HG03565 (cell line): ENCODE results near the gene SIRT2.
"Not testable (repeated sequence)": the region's sequence is repeated elsewhere in the genome, so short reads cannot be mapped to it uniquely, and the experiment has no call there.

Experiments used
- ATAC-seq: cut with Tn5 transposase; IDR thresholded peaks from one replicate; pipeline ENCODE4 v1.9.1; 2021; ENCODE audit warnings: mild to moderate bottlenecking, moderate library complexity; ENCODE audit not compliant: unreplicated experiment

The SIRT2 gene

DNA sequence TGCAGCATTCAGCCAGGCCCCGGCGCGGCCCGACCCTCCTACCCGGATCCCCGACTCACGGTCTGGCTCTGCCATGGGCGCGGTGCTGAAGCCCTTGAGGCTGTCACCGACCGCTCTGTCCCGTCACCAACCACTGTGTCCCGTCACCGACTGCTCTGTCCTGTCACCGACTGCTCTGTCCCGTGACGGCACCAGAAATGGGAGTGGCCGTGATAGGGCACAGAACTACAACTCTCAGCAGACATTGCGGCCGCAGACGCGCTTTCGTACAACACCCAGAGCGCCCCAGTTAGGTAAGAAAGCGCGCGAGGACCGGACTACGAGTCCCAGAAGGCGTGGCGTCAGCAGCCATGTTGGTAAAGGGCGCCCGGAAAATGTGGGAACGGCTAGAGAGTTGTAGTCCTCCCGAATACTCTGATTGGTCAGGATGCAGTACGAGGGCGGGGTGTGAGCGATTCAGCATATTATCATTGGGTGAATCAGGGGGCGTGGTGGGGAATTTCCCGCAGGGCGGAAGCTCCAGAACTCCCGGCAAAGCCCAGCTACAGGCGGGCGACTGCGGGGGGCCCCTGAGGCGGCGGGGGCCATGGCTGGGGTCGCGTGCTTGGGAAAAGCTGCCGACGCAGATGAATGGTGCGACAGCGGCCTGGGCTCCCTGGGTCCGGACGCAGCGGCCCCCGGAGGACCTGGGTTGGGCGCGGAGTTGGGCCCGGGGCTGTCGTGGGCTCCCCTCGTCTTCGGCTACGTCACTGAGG is at the start of gene SIRT2, which contains the start of gene NFKBIB:
Gene SIRT2 (minus strand): TSS at position 172 of the 755 bp plus-strand sequence. CDS start 97 bp downstream, at position 75.
Gene NFKBIB (plus strand): TSS at position 523 of the 755 bp plus-strand sequence. CDS start 64 bp downstream, at position 587.
- peak; percentile 87 for ATAC-seq

DNA sequence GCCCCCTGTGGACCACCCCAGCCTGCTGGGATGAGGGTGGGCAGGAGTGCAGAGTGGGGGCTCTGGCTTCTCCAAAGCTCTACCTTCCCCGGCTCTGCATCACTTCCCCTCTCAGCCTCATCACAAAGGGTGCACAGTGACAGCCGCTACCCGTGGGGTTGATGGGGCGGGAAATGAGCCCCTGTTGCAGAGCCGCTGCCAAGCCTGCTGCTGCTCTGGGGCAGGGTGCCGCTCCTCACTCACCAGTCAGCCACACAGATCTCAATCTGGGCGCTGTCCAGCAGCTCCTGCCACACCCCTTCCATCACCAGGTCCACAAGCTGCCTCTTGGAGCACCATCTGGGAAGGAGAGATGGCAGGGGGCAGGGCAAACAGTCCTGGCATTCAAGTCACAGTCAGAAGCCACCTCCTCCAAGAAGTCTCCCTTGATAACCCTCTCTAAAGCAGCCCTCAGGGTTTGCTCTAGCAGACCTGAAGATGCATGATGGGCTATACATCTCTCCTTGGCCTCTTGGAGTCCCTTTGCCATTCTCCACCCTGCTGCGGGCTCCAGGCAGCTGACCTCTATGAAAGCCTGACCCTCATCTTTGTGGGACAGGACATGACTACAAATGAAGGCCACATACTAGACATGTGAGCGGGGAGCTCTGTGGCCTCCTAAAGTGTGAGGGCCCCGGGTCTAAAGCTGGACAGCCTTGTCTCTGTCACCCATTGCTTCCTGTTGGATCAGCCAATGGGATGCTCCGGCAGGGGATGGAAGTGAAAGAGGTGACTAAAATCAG is 47.0 kb upstream of the SIRT2 start:
- ATAC-seq = no peak

DNA sequence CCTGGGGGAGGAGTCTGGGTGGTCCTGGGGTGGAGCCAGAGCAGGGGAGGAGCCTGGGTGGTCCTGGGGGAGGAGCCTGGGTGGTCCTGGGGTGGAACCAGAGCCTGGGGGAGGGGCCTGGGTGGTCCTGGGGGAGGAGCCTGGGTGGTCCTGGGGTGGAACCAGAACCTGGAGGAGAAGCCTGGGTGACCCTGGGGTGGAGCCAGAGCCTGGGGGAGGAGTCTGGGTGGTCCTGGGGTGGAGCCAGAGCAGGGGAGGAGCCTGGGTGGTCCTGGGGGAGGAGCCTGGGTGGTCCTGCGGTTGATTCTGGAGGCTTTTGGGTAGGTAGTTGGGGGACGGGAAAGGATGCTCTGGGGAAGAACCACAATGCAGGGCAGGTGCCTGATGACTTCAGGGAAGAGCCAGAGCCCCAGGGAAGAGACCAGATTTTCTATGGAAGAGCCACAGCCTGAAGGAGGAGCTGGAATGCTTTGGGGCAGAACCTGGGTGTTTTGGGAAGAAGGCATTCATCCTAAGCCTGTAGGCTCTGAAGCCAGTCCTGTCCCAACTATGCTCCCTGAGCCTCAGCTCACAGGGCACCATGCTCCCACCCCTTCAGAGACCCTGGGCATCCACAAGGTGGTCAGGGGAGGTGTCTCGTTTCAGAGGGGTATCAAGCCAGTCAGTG is 46.3 kb upstream of the SIRT2 start:
- ATAC-seq = no peak

DNA sequence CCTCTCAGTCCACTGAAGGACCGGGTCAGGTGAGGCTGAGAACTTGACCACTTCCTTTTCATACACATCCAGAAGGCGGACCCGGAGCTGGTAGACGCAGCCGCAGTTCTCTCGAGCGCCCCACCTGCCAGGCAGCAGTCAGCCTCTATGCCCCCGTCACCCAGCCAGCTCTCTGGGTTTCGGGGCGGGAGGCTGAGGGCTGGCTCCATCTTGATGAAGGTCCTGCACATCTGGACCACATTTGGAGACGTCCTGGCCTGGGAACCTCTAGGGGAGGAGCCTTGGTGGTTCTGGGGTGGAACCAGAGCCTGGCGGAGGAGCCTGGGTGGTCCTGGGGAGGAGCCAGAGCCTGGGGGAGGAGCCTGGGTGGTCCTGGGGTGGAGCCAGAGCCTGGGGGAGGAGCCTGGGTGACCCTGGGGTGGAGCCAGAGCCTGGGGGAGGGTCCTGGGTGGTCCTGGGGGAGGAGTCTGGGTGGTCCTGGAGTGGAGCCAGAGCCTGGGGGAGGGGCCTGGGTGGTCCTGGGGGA is 45.6 kb upstream of the SIRT2 start:
- ATAC-seq = no peak

DNA sequence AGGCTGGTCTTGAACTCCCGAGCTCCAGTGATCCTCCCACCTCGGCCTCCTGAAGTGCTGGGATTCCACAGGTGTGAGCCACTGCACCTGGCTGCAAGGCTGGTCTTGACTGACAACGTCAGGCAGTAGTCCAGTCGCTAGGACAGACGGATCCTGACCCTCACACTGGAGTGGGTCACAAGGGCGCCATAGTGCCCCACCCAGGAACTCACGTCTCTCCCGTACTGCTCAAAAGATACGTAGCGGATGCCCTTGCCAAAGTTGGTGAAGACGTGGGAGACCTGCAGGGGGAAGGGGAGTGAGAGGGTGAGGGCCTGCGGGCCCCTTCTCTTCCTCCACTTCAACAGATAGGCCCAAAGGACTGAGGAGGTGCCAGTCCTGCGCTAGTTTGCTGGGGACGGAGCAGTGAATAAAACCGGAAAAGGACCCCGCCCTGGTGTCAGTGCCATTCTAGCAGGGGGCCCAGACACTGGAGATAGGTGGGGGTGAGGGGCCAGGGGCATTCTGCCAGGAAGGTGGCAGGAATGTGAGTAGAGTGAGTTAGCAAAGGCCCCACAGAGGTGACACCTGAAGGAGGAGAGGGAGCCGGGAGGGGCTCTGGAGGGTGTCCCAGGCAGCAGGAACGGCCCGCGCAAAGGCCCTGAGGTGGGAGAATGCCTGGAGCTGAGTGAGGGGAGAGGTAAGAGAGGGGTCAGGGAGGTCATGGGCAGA is 43.2 kb upstream of the SIRT2 start:
- ATAC-seq = no peak

DNA sequence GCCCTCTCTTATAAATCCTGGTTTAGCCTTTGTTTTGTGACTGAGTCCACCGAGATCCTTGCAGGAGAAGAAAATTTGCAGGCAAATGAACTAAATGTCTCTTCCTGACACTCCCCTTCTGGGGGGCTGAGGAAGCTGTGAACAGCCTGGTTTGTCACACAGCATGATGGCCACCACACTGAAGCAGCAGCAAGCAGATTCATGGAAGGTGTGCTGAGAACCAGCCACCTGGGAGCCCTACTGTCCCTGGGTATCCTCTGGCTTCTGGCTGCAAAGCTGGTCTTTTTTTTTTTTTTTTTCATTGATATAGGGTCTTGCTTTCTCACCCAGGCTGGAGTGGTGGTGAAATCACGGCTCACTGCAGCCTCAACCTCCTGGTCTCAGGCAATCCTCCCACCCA is 42.6 kb upstream of the SIRT2 start:
- no peak for ATAC-seq

DNA sequence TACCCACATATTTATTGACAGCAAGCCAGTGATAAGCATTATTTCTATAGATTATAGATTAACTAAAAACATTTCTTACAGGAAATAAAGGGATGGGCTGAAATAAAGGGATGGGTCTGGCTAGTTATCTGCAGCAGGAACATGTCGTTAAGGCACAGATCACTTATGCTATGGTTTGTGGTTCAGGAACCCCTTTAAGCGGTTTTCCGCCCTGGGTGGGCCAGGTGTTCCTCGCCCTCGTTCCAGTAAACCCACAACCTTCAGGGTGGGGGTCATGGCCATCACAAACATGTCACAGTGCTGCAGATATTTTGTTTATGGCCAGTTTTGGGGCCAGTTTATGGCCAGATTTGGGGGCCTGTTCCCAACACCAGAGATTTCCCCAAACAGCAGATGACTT is 42.0 kb upstream of the SIRT2 start:
- not testable (repeated sequence) for ATAC-seq

DNA sequence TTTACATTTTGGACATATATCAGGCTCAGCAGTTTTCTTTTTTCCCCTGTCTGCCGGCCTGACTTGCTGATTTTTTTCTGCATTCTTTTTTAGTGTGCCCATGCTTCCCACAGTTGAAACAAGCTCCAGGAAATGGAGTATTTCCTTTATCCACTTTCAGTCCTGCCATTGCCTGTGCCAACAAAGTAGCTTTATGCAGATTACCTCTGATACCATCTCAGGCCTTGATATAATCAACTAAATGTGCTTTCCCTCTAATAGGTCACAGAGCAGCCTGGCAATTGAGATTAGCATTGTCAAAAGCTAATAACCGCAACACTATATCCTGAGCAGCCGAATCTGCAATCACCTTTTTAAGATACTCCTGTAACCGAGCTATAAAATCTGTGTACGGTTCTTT is 40.5 kb upstream of the SIRT2 start:
- ATAC-seq = no peak

DNA sequence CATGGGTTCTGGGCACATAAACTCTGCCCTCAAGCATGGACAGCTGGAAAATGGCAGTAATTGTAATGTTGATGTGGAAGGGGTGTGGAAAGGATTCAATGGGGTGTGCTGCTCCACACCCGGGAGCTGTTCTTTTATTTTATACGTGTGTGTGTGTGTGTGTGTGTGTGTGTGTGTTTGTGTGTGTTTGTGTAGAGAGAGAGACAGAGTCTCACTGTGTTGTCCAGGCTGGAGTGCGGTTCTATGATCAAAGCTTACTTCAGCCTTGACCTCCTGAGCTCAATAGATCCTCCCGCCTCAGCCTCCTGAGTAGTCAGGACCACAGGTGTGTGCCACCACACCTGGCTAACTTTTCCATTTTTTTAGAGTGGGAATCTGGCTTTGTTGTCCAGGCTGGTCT is 34.1 kb upstream of the SIRT2 start:
- ATAC-seq = no peak

DNA sequence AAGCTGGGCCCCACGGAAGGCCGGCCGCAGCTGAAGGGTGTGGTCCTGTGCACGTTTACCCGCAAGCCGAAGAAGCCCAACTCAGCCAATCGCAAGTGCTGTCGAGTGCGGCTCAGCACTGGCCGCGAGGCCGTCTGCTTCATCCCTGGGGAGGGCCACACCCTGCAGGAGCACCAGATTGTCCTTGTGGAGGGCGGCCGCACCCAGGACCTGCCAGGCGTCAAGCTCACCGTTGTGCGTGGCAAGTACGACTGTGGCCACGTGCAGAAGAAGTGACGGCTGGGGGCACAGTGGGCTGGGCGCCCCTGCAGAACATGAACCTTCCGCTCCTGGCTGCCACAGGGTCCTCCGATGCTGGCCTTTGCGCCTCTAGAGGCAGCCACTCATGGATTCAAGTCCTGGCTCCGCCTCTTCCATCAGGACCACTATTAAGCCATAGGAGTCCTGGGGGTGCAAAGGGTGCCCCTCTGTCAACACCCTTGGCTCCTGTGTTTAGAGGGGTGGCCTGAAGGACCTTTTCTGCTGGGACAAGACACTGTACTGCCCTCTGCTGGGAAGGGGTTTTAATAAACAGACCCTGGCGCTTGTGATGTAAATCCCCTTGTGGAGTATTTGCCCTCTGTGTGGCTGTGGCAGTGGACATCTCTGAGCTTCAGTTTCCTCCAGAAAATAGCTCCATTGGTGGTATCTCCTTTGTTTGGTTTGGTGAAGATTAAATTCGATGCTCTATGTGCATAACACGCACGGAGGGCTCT is 33.2 kb upstream of the SIRT2 start:
- no peak for ATAC-seq

DNA sequence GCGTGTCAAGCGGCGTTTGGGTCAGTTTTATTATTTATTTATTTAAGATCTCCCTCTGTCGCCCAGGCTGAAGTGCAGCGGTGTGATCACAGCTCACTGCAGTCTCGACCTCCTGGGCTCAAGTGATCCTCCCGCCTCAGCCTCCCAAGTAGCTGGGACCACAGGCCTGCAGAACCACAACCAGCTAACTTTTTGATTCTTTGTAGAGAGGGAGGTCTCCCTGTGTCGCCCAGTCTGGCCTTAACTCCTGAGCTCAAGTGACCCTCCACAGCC is 32.0 kb upstream of the SIRT2 start:
- ATAC-seq = no peak

DNA sequence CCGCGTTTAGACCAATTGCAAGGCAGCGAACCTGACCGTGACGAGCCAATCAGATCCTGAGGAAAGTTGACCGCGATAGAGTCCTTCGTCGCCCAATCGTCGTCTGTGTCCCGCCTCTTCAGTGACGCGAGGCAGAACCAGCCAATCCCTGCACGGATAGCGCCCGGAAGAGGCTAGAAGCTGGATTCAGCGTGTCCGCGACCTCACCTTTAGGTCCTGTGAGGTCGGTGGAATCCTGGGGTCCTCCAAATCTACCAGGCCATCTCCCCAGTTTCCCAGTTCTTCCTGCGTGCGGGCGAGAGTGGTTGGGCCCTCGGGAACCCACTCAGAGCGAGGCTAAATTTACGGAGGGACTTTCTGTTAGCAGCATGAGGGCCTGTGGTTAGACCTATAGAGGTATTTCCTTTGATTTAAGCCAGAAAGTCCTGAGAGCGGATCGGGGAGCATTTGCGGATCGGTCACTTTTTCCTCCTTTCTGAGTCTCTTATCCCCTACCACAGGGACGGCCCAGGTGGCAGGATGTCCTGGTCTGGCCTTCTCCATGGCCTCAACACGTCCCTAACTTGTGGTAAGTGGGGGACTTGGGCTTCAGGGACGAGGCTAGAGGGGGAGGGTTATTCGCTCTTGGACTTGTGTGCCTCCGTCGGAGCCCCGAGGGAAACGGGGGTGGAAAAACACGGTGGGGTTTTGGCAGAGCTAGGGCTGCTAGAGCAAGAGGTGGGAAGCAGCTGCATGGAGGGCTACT is 31.5 kb upstream of the SIRT2 start, which contains the start of gene MRPS12:
Gene MRPS12 (plus strand): TSS at position 169 of the 745 bp plus-strand sequence. CDS start 351 bp downstream, at position 520.
- peak; percentile 81 for ATAC-seq

DNA sequence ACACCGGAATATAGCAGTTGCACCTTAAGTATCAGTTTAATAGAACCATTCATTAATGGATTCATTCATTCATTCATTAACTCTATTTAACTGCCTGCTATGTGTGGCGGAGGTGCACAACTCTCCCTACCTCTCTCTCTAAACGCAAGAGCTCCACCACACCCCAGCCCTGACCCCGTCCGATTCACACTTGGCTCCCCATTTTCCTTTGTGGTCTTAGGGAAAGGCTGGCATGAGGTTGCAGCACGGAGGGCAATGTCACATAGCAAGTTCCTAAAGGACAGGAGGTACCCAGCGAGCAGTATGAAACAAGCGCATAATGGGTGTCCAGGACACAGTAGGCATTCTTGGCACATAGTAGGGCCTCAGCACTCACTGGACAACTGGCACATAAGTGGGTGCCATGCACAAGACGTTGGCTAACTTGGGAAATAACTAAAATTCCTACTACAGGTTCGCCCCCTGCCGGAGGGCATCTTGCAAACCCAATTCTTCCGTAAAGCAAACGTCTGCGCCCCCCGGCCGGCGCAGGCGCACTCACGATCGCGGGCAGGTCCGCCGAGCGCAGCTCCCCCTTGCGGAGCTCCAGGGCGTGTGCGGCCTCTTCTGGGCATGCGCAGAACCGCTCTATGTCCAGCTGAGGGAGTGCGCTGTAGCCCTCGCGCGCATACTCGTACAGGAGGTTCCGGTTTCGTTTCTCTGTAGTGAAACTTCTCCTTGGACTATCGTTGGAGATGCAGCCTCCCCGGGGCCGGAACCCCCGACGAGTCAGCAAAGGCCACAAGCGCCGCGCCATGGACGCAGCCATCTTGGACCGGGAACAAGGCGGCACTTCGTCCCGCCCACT is 30.7 kb upstream of the SIRT2 start, which contains the start of gene SARS2:
Gene SARS2 (minus strand): TSS at position 835 of the 847 bp plus-strand sequence. CDS start 27 bp downstream, at position 808.
- peak; percentile 69 for ATAC-seq

DNA sequence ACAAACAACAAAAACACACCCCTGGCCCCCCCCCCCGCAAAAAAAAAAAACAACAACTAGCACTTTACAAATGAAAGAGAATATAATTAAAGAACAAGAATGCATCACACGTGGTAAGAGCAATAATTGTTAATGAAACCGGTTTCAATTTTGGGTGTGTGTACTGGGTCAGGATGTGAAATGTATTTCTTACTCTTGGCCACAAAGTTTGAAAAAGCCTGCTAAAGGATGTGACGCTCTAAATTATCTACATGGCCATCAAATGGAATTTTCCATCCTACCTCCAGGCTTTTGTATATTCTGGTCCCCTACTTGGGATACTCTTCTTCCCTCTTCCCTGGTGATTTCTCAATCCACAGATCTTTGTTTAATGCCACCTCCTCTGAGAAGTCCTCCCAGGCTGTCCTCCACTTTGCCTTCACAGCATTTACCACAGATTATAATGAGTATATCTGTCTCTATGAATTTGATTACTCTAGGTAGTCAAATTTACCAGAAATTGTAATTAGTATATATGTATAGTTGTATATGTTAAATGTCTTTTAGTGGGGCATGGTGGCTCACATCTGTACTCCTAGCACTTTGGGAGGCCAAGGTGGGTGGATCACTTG is 29.1 kb upstream of the SIRT2 start:
- no peak for ATAC-seq

DNA sequence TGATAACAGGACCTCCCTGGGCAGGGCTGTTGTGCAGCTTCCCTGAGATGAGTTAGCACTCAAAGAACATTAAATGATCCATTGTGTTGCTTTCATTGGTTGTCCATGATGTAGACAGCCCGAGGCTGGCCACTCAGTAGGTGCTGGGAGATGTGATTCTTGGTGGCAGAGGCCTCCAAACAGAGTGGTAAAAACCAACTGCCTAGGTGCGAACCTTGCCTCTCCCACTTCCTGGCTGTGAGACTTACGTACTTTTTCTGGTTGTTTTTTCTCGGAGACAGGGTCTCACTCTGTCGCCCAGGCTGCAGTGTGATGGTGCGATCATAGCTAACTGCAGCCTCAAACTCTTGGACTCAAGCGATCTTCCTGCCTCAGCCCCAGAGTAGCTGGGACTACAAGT is 25.0 kb upstream of the SIRT2 start:
- ATAC-seq = no peak

DNA sequence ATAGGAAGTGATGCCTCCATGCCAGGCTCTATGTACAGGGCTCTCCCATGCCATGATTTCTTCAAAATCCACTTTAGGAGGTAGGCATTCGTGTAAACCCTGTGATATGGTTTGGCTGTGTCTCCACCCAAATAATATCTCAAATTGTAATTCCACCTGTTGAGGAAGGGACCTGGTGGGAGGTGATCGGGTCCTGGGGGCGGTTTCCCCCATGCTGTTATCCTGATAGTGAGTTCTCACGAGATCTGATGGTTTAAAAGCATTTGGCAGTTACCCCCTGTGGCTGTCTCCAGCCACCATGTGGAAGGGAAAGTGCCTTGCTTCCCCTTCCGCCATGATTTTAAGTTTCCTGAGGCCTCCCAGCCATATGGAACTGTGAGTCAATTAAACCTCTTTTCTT is 23.1 kb upstream of the SIRT2 start:
- no peak for ATAC-seq

DNA sequence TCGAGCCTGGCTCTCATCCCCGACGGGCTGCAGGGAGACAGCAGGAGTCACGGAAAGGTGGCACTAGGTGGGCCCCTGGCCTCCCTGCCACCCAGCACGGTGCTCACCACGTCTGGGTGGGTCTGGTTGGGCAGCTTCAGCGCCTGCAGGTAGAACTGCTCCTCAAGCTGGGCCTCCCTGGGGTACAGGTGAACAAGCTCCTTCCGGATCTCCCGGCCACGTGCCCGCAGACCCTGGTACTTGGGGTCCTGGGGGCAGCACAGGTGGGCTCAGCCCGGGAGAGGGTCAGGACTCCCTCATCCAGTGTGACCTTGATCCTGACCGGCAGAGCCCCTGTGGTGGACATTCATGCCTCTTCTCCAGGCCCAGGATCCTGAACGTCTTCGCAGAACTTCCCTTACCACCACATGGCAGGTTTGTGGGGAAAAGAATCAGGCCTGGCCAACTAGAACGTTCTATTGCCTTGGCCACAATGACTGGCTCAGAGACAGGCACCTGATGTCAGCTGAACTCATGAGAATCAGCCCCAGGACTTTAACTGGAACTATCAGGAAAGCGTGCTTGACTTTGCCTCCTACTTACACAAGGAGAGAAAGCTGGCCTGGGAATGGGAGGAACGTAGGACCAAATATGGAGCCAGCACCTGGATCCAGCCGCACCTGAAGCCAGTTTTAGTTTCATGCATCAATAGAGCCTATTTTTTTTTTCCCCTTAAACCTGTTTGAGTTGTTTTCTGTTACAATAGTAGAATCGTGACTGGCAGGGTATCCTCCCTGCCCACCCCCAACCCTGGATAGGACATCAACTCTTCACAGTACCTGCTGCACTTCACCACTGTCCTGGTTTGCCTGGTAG is 22.2 kb upstream of the SIRT2 start:
- ATAC-seq = no peak
